Stimulated activated CD4-positive, alpha-beta T cell treated with anti-CD3 and anti-CD28 coated beads, Interleukin-2, amount 100 ng/mL, for 48 hours (primary cell): ENCODE results near the gene DSC1.

Experiments
- DNase-seq, 2 donors: peaks; one replicate each; pipeline ENCODE4 v3.0.0-alpha.2; 2020

DSC1 gene

GRCh38 chr18:31102941-31103340 is 59.7 kb downstream of the DSC1 start:
- no peak for DNase-seq

GRCh38 chr18:31102025-31102684 is 60.5 kb downstream of the DSC1 start, which contains the start of gene DSC2:
Gene DSC2, minus strand, starts transcription at chr18:31102421. Its CDS starts 450 bp downstream, at chr18:31101971.
- no peak for DNase-seq

- no peak for DNase-seq
Observed at GRCh38 chr18:31101183-31102024, 61.3 kb downstream of the DSC1 start.

- no peak for DNase-seq
Observed at GRCh38 chr18:31100436-31101182, 62.0 kb downstream of the DSC1 start.

- DNase-seq, result no peak
Observed at GRCh38 chr18:31099450-31100230, 63.0 kb downstream of the DSC1 start.

GRCh38 chr18:31098878-31099277 is 63.8 kb downstream of the DSC1 start:
- no peak for DNase-seq

GRCh38 chr18:31097666-31098065 is 65.0 kb downstream of the DSC1 start:
- DNase-seq, result no peak

GRCh38 chr18:31093880-31094279 is 68.8 kb downstream of the DSC1 start:
- no peak for DNase-seq

- DNase-seq, result no peak
Observed at GRCh38 chr18:31093294-31093693, 69.4 kb downstream of the DSC1 start.

- DNase-seq, result no peak
Observed at GRCh38 chr18:31091350-31091749, 71.3 kb downstream of the DSC1 start.

GRCh38 chr18:31088532-31088931 is 74.1 kb downstream of the DSC1 start:
- no peak for DNase-seq

GRCh38 chr18:31079973-31080372 is 82.7 kb downstream of the DSC1 start:
- DNase-seq, result no peak
